MM.1S (cell line): ENCODE results near the gene PLAAT4.

Experiments
- CTCF ChIP-seq: fragments of 300-600 bp; sonication (generic); IDR thresholded peaks from 2 replicates; pipeline ENCODE4 v1.5.1; 2016; ENCODE audit warnings: antibody characterized with exemption, low read length, mixed read lengths
- EZH2 ChIP-seq: fragments of 300-600 bp; sonication (generic); optimal IDR thresholded peaks from 2 replicates; pipeline ENCODE3; 2017; ENCODE audit warnings: low read depth, mild to moderate bottlenecking, antibody characterized with exemption, low read length, mixed read lengths

GRCh38 chr11:63551889-63552266, 15.3 kb downstream of the PLAAT4 start:
- TF ChIP-seq CTCF = no peak
- no peak for TF ChIP-seq EZH2
